ENCODE measurements around the gene PRDX5.
A peak's percentile ranks its signal among the peaks of the same experiment; 100 is the strongest.

PRDX5 gene

DNA sequence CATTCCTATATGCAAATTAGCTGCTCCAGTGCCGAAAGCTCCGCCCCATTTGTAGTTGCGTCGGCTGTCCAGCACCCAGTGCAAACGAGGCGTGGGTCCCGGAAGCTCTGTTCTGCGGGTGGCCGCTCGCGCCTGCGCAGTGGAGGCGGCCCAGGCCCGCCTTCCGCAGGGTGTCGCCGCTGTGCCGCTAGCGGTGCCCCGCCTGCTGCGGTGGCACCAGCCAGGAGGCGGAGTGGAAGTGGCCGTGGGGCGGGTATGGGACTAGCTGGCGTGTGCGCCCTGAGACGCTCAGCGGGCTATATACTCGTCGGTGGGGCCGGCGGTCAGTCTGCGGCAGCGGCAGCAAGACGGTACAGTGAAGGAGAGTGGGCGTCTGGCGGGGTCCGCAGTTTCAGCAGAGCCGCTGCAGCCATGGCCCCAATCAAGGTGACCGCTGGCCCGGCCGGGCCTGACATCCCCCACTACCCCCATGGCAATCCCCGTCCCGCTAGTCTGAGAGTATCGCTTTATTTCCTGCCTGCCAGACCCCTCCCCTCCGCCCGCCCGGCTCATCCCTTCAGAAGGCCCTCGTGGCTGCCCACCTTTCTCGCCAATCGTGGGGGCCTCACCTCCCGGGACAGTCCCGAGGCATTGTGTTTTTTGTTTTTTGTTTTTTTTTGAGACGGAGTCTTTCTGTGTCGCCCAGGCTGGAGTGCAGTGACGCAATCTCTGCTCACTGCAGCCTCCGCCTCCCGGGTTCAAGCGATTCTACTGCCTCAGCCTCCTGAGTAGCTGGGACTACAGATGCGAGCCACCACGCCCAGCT lies at the start of gene PRDX5 (continued):
- TF ChIP-seq, protein P1, sequence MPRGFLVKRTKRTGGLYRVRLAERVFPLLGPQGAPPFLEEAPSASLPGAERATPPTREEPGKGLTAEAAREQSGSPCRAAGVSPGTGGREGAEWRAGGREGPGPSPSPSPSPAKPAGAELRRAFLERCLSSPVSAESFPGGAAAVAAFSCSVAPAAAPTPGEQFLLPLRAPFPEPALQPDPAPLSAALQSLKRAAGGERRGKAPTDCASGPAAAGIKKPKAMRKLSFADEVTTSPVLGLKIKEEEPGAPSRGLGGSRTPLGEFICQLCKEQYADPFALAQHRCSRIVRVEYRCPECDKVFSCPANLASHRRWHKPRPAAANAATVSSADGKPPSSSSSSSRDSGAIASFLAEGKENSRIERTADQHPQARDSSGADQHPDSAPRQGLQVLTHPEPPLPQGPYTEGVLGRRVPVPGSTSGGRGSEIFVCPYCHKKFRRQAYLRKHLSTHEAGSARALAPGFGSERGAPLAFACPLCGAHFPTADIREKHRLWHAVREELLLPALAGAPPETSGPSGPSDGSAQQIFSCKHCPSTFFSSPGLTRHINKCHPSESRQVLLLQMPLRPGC (tag by site-specific recombination; IDR thresholded peaks at IDR 0.05): no peak; the same call in 1 of the 2 replicates
- TF ChIP-seq ZNF626 (tag by site-specific recombination; IDR thresholded peaks at IDR 0.05): no peak
- TF ChIP-seq EGR2 (tag by site-specific recombination; IDR thresholded peaks at IDR 0.05; ENCODE audit: low read depth): no peak
- TF ChIP-seq ZNF837 (tag by site-specific recombination; IDR thresholded peaks at IDR 0.05): no peak
- peak; percentile 90 for TF ChIP-seq GLIS2 (tag by site-specific recombination; IDR thresholded peaks at IDR 0.05)
- no peak for TF ChIP-seq ZNF394 (tag by site-specific recombination; IDR thresholded peaks at IDR 0.05; ENCODE audit: borderline replicate concordance)
- no peak for TF ChIP-seq AEBP2 (tag by site-specific recombination; IDR thresholded peaks at IDR 0.05; ENCODE audit: borderline replicate concordance)
- TF ChIP-seq ZNF266 (tag by site-specific recombination; IDR thresholded peaks at IDR 0.05; ENCODE audit: low read depth): no peak
- peak; percentile 64 for TF ChIP-seq ZBTB26 (tag by site-specific recombination; optimal IDR thresholded peaks at IDR 0.05)
- TF ChIP-seq ZNF585B (tag by site-specific recombination; IDR thresholded peaks at IDR 0.05): no peak
- TF ChIP-seq ZNF529 (tag by site-specific recombination; IDR thresholded peaks at IDR 0.05; ENCODE audit: insufficient replicate concordance): no peak
- no peak for TF ChIP-seq OVOL3 (tag by site-specific recombination; IDR thresholded peaks at IDR 0.05)
- TF ChIP-seq ZNF211 (tag by site-specific recombination; IDR thresholded peaks at IDR 0.05; ENCODE audit: low read depth): no peak
- peak; percentile 79; the same call in 1 of the 2 replicates for TF ChIP-seq ZNF561 (tag by site-specific recombination; IDR thresholded peaks at IDR 0.05; ENCODE audit: borderline replicate concordance)
- TF ChIP-seq ZNF302 (tag by site-specific recombination; IDR thresholded peaks at IDR 0.05; ENCODE audit: low read depth): no peak
- no peak for TF ChIP-seq ZNF560 (tag by site-specific recombination; IDR thresholded peaks at IDR 0.05; ENCODE audit: borderline replicate concordance)
- TF ChIP-seq ZNF670 (tag by site-specific recombination; IDR thresholded peaks at IDR 0.05; ENCODE audit: low read depth): no peak
- TF ChIP-seq ZBTB8A (tag by site-specific recombination; IDR thresholded peaks at IDR 0.05): peak; percentile 95
- TF ChIP-seq KLF16 (tag by site-specific recombination; IDR thresholded peaks at IDR 0.05): peak; percentile 57
- TF ChIP-seq SETDB1 (IDR thresholded peaks at IDR 0.05; ENCODE audit: insufficient read length, low read length): no peak
- no peak for TF ChIP-seq ZNF133 (tag by site-specific recombination; IDR thresholded peaks at IDR 0.05)
- TF ChIP-seq ZIC2 (tag by site-specific recombination; IDR thresholded peaks at IDR 0.05): peak; percentile 80
- no peak; the same call in 1 of the 2 replicates for TF ChIP-seq ZEB2 (tag by site-specific recombination; IDR thresholded peaks at IDR 0.05)
- no peak for TF ChIP-seq ZNF701 (tag by site-specific recombination; IDR thresholded peaks at IDR 0.05)
- TF ChIP-seq ZNF596 (tag by site-specific recombination; IDR thresholded peaks at IDR 0.05): no peak
- TF ChIP-seq KLF7 (tag by site-specific recombination; IDR thresholded peaks at IDR 0.05; ENCODE audit: borderline replicate concordance): no peak
- TF ChIP-seq, protein P2, sequence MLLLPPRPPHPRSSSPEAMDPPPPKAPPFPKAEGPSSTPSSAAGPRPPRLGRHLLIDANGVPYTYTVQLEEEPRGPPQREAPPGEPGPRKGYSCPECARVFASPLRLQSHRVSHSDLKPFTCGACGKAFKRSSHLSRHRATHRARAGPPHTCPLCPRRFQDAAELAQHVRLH (tag by site-specific recombination; IDR thresholded peaks at IDR 0.05): no peak
- no peak; the same call in 1 of the 2 replicates for TF ChIP-seq PRDM4 (tag by site-specific recombination; IDR thresholded peaks at IDR 0.05)
- TF ChIP-seq ZNF341 (tag by site-specific recombination; IDR thresholded peaks at IDR 0.05; ENCODE audit: low read depth): peak; percentile 98
- TF ChIP-seq, protein P3, sequence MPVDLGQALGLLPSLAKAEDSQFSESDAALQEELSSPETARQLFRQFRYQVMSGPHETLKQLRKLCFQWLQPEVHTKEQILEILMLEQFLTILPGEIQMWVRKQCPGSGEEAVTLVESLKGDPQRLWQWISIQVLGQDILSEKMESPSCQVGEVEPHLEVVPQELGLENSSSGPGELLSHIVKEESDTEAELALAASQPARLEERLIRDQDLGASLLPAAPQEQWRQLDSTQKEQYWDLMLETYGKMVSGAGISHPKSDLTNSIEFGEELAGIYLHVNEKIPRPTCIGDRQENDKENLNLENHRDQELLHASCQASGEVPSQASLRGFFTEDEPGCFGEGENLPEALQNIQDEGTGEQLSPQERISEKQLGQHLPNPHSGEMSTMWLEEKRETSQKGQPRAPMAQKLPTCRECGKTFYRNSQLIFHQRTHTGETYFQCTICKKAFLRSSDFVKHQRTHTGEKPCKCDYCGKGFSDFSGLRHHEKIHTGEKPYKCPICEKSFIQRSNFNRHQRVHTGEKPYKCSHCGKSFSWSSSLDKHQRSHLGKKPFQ (tag by site-specific recombination; IDR thresholded peaks at IDR 0.05): no peak
- TF ChIP-seq HOXA7 (CRISPR knock-in tag; IDR thresholded peaks at IDR 0.05; ENCODE audit: borderline replicate concordance): no peak

Measured in HEK293 (cell line).